ENCODE data around the gene NR2C2. TPM values are rescaled to one million over a fixed set of nuclear protein-coding genes. Genes with fewer than 3 reads are reported as not detected.

Gene NR2C2
- total and polyA plus RNA-seq, 10 of the 15 experiments (the other 5 are each of a cell fraction or from before 2014, with no cell fraction given): 2.7 to 30.3 (median 18.3) TPM

GRCh38 chr3:15023249-15023648, 75.9 kb downstream of the NR2C2 start (continued):
- TF ChIP-seq, protein P1, sequence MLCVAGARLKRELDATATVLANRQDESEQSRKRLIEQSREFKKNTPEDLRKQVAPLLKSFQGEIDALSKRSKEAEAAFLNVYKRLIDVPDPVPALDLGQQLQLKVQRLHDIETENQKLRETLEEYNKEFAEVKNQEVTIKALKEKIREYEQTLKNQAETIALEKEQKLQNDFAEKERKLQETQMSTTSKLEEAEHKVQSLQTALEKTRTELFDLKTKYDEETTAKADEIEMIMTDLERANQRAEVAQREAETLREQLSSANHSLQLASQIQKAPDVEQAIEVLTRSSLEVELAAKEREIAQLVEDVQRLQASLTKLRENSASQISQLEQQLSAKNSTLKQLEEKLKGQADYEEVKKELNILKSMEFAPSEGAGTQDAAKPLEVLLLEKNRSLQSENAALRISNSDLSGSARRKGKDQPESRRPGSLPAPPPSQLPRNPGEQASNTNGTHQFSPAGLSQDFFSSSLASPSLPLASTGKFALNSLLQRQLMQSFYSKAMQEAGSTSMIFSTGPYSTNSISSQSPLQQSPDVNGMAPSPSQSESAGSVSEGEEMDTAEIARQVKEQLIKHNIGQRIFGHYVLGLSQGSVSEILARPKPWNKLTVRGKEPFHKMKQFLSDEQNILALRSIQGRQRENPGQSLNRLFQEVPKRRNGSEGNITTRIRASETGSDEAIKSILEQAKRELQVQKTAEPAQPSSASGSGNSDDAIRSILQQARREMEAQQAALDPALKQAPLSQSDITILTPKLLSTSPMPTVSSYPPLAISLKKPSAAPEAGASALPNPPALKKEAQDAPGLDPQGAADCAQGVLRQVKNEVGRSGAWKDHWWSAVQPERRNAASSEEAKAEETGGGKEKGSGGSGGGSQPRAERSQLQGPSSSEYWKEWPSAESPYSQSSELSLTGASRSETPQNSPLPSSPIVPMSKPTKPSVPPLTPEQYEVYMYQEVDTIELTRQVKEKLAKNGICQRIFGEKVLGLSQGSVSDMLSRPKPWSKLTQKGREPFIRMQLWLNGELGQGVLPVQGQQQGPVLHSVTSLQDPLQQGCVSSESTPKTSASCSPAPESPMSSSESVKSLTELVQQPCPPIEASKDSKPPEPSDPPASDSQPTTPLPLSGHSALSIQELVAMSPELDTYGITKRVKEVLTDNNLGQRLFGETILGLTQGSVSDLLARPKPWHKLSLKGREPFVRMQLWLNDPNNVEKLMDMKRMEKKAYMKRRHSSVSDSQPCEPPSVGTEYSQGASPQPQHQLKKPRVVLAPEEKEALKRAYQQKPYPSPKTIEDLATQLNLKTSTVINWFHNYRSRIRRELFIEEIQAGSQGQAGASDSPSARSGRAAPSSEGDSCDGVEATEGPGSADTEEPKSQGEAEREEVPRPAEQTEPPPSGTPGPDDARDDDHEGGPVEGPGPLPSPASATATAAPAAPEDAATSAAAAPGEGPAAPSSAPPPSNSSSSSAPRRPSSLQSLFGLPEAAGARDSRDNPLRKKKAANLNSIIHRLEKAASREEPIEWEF (IDR thresholded peaks at IDR 0.05; ENCODE audit: insufficient replicate concordance, low read depth, low read length): no peak
- TF ChIP-seq HCFC1 (IDR thresholded peaks at IDR 0.05; ENCODE audit: low read length) (no peak), NFYB (IDR thresholded peaks at IDR 0.05; ENCODE audit: insufficient read depth, low read depth, low read length) (no peak), MAX (IDR thresholded peaks at IDR 0.05; ENCODE audit: low read depth, low read length) (no peak), BMI1 (IDR thresholded peaks at IDR 0.05; ENCODE audit: borderline replicate concordance) (no peak), SP1 (IDR thresholded peaks at IDR 0.05; ENCODE audit: low read depth, low read length) (no peak), NBN (IDR thresholded peaks at IDR 0.05) (no peak), PKNOX1 (IDR thresholded peaks at IDR 0.05) (no peak)
- TF ChIP-seq, protein P2, sequence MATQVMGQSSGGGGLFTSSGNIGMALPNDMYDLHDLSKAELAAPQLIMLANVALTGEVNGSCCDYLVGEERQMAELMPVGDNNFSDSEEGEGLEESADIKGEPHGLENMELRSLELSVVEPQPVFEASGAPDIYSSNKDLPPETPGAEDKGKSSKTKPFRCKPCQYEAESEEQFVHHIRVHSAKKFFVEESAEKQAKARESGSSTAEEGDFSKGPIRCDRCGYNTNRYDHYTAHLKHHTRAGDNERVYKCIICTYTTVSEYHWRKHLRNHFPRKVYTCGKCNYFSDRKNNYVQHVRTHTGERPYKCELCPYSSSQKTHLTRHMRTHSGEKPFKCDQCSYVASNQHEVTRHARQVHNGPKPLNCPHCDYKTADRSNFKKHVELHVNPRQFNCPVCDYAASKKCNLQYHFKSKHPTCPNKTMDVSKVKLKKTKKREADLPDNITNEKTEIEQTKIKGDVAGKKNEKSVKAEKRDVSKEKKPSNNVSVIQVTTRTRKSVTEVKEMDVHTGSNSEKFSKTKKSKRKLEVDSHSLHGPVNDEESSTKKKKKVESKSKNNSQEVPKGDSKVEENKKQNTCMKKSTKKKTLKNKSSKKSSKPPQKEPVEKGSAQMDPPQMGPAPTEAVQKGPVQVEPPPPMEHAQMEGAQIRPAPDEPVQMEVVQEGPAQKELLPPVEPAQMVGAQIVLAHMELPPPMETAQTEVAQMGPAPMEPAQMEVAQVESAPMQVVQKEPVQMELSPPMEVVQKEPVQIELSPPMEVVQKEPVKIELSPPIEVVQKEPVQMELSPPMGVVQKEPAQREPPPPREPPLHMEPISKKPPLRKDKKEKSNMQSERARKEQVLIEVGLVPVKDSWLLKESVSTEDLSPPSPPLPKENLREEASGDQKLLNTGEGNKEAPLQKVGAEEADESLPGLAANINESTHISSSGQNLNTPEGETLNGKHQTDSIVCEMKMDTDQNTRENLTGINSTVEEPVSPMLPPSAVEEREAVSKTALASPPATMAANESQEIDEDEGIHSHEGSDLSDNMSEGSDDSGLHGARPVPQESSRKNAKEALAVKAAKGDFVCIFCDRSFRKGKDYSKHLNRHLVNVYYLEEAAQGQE (IDR thresholded peaks at IDR 0.05; ENCODE audit: low read depth, low read length): no peak
